Activated CD4-positive, alpha-beta T cell treated with anti-CD3 and anti-CD28 coated beads, Interleukin-2, amount 50 U/mL, for 48 hours (primary cell): Measurements from ENCODE around the gene FXYD4.

Experiments
- DNase-seq, 2 experiments: peaks; one replicate each; pipeline ENCODE4 v3.0.0-alpha.2; 2020

Gene FXYD4

DNA sequence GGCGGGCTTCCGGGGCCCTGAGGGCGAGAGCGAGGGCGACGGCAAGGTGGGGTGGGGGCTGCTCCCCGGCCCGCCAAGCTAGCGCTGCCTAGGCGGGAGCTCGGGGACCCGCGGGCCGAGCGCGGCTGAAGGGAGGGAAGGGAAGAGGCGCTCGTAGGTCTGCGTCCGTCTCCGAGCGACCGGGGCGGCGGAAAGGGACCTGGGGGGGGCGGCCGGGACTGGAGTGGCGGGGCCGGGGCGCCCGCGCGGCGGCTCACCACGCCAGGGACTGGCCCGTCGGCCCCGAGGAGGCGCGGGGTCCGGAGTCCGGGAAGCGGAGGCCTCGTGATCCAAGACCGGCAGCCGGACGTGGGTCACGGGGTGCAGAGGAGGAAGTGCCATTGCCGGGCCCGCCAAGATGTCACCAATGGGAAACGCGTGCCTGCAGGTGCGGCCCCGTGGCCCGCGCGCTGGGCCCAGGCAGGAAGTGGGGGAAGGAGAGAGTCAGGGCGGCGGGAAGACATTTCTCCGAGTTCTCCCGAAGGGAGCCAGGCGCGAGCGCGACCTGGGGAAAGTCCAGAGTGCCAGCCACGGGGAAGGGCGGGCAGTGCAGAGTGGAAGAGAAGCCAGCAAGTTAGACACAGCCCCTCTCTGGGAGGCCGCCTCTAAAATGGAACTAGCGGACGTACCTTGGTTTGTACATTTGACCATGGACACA, 25.6 kb downstream of the FXYD4 start:
- peak; percentile 86 to 90 for DNase-seq

DNA sequence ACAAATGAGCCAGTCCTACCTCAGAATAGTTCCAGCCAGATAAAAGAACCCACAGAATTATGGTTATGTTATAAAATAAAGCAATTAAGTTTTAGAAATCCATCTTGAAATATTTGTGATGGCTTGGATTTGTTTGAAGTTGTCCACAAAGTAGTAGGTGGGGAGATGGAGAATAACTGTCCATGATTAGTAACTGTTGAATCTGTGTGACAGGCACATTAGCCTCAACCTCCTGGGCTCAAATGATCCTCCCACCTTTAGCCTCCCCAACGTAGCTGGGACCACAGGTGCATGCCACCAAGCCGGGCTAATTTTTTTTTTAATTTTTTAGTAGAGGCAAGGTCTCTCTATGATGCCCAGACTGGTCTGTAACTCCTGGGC, 27.5 kb downstream of the FXYD4 start:
- no peak for DNase-seq

DNA sequence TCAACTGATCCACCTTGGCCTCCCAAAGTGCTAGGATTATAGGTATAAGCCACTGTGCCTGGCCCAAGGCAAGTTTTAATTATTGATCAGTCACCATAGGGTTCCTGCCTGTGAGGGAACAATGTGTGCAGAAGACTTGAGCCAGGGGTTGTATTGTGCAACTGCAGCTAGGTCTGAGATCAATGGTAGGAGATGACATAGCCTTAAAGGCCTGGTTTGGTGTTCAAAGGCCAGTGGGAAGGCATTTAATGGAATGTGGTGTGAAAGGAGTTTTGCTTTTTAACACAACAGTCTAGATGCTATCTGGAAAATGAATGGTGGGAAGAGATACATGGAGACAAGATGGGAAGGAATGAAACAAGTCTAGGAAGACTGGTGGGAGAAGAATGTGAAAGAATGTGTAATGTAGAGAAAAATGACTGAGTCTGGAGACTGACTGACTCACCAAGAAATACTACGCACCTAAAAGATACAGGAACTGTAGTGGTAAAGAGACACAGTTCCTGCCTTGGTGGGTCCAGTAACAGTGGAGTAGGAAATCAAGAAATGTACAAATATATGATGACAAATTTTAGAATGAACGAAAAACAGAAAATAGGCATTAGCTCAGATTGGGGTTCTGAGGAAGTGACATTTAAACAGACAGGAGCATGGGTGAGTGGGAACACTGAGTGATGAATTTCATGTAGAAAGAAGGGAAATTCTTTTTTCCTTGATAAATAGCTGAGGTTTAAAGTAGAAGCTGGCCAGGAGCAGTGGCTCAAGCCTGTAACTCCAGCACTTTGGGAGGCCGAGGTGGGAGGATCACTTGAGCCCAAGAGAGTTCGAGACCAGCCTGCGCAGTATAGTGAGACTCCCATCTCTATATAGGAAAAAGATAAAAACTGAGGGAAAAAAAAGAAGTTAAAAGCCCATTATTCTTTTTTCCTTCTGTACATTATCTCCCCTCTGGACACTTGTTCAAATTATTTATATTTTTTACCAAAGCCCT, 28.2 kb downstream of the FXYD4 start:
- DNase-seq: no peak

DNA sequence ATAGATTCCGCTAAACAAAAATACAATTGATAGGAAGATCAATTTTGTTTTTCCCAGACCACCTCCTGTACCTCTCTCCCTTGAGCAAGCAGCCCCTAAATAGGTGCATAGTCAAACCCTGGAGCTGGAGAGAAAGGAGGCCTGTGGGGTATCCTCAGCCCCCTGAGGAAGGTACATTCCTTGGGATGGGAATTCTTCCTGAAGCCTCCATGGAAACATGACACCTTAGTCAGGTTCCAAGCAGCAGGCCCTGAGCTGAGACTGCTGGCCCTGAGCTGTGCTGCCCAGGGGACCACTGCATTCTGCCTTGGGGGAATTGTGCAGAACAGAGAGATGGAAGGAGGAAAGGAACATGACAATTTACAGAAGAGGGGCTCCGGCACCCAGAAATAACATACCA, 30.2 kb downstream of the FXYD4 start:
- no peak for DNase-seq

DNA sequence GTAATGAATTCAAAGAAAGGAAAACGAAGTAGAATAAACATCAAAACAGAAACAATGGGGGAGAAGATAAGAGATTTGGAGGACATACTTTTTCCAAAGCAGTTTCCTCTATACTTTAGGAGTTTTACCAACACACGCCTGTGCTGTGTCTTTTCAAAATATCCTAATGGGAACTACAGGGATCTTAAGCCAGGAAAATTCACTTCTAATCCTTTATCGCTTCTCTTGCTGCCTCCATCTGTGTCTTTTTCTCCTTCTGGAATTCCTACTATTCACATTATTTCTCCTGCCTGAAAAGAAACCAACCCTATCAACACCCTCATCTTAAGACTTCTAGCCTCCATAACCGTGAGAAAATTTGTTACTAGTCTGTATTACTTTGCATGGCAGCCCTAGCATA, 30.7 kb downstream of the FXYD4 start:
- no peak for DNase-seq

DNA sequence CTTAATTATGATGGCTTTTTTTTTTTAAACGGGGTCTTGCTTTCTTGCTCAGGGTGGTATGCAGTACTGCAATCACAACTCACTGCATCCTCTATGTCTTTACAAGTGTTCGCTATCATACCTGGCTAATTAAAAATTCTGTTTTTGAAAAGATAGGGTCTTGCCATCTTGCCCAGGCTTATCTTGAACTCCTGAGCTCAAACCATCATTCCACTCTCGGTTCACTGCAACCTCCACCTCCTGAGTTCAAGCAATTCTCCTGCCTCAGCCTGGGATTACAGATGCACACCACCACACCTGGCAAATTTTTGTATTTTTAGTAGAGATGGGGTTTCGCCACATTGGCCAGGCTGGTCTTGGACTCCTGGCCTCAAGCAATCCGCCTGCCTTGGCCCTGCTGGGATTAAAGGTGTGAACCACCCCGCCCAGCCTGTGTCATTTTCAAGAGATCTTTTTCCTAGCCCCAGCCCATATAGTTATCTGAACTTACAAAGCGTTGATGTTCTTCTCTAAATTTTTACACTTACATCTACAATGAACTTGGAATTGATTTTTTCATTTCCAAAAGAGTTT, 31.5 kb downstream of the FXYD4 start:
- no peak for DNase-seq

DNA sequence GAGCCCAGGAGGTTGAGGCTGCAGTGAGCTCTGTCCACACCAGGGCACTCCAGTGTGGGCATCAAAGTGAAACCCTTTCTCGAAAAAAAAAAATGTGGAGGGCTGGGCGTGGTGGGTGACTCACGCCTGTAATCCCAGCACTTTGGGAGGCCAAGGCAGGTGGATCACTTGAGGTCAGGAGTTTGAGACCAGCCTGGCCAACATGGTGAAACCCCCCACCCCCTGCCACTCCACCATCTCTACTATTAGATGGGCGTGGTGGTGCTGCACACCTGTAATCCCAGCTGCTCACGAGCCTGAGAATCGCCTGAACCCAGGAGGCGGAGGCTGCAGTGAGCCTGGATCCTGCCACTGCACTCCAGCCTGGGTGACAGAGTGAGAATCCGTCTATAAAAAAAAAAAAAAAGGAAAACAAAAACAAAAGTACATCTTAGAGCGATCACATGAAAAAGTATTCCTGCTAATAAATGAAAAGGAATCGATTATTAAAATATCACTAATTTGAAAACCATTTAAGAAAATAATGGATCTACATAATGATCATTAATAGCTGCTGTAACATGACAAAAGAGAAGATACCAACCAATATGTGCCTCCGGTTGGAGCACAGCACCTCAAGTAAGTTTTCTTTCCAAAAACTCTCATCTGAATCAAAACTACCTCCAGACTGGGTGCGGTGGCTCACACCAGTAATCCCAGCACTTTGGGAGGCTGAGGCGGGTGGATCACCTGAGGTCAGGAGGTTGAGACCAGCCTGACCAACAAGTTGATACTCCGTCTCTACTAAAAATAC, 32.7 kb downstream of the FXYD4 start:
- no peak for DNase-seq

DNA sequence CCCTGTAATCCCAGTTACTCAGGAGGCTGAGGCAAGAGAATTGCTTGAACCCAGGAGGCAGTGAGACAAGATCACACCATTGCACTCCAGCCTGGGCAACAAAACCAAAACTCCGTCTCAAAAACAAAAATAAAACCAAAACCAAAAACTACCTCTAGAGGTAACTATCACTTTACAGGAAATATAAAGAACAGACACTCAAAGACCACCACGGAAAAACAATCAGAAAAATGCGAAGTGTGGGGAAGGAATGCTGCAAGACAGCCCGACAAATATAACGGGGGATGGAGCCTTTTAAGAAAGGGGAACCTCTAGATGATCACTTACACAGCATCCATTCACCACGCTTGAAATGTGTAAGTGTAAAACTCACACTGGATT, 33.3 kb downstream of the FXYD4 start:
- DNase-seq: no peak

DNA sequence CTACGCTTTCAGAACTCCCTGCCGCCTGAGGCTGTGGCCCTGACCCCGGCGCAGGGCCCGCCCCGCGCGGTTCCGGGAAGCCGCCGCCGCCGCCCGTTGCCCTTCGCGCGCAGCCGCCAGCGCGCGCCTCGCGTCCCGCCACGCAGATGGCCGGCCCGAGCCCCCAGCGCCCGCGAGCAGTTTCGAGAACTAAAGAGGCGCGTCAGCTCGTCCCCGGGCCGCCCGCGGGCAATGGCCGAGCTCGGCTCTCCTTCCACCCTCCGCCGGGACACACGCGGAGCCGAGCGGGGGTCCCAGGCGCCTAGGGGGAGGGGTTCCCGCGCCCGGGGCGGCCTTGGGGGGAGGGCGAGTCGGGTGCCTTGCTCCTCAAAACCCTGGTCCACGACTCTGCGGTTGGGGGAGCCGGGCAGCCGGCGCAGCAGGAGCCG, 35.7 kb downstream of the FXYD4 start:
- DNase-seq: peak; percentile 55 to 57

DNA sequence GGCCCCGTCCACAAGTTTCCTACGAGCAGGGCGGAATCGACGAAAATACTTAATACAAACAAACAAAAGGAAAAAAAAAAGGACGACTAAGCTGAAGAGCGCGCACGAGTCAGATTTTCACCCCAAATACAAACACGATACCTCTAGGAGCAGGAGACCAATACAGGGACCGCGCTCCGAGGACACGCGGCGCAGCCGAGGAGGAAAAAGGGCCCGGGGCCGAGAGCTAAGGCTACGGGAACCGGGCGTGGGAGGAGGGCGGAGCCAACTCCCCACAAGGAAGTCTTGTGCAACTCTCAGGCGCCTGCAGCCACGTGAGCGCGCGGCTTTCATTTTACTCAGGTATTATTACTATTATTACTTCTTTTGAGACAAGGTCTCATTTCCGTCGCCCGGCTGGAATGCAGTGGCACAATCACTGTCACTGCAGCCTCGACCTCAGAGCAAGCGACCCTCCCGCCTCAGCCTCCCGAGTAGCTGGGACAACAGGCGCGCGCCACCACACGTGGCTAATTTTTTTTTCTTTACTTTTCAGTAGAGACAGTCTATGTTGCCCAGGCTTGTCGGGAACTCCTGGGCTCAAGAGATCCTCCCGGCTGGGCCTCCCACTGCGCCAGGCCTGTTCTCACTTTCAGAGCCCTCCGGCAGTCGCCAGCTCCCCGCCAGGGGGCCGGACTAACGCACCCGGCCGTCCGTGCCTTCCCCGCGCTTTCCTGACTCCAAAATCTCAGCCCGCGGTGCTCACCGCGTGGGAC, 36.3 kb downstream of the FXYD4 start:
- DNase-seq: peak; percentile 92 to 93

DNA sequence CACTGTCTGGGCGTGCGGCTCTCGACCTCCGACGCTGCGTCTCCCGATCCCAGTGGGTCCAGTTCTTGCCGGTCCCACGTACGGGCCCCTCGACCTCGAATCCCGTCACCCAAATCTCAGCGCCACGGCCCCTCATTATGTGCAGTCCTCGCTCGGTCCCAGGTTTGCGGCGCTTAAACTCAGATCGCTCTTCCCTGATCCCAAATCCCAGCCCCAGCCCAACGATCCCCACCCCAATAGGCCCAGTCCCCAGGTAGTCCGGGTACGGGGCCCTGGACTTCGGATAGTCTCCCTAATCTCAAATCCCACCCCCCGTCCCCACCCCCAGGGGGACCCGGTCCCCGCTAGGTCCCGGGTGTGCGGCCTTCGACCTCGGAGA, 36.9 kb downstream of the FXYD4 start:
- no peak for DNase-seq

DNA sequence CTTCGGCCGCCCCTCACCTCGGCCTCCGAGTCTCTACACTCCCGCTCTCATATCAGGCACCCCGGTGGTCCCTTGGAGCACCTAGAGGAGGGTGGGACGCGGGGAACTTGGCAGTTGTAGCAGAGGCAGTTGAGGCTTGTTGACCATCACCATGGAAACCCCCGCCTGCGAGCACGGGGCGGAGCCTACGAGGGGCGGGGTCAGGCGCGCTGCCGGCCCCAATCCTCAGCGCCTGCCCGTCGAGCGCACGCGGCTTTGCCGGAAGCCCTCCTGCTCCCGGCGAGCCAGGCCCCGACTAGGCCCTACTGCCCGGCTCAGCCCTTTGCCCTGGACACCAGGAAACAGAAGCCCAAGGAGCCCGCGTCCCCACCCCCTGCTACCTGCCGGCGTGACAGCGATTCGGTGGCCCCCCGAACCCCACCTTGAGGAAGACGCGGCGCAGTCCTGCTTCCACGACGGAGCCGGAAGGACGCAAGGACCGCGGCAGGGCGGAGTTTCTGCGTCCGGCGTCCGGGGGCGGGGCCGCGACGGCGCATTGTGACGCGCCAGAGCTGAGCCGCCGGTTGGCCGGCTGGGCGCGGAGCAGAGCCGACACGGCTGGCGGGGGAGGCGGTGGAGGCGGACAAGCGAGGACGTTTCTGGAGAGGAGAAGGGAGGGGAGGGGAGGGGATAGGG, 37.4 kb downstream of the FXYD4 start, which contains the start of gene HNRNPF:
Gene HNRNPF (minus strand): TSS at position 477 of the 675 bp plus-strand sequence. CDS start 21,302 bp downstream, outside the sequence.
- peak; percentile 93 to 94 for DNase-seq

DNA sequence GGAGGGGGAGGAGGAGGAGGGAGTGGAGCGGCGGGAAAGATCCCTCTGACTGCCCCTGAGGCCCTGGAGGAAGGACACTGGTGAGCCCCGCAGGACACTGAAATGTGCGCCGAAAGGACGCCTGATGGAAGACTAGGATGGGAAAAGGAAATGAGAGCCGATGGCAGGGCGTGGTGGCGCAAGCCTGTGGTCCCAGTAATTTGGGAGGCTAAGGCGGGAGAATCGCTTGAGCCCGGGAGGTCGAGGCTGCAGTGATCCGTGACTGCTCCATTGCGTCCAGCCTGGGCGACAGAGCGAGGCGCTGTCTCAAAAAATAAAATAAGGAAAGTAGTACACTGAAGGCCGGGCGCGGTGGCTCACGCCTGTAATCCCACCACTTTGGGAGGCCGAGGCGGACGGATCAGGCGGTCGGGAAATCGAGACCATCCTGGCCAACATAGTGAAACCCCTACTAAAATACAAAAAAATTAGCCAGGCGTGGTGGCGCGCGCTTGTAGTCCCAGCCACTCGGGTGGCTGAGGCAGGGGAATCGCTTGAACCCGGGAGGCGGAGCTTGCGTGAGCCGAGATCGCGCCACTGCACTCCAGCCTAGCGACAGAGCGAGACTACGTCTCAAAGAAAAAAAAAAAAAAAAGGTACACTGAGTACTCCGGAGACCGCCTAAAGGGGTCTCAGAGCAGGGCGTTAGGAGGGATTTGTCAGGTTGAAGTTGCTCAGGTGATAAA, 38.1 kb downstream of the FXYD4 start:
- DNase-seq: peak; percentile 72 to 80

DNA sequence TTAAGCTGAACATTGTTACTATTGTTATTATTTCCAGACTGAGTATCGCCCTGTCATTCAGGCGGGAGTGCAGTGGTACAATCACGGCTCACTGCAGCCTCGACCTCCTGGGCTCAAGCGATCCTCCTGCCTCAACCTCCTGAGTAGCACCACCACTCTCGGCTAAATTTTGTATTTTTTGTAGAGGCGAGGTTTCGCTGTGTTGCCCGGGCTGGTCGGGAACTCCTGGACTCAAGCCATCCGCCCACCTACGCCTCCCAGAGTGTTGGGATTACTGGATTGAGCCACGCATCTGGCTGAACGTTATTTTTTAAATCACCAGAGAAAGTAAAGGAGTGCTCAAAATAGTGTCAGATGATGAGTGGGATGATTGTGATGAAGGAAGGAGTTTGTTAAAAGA, 38.9 kb downstream of the FXYD4 start:
- DNase-seq: no peak

DNA sequence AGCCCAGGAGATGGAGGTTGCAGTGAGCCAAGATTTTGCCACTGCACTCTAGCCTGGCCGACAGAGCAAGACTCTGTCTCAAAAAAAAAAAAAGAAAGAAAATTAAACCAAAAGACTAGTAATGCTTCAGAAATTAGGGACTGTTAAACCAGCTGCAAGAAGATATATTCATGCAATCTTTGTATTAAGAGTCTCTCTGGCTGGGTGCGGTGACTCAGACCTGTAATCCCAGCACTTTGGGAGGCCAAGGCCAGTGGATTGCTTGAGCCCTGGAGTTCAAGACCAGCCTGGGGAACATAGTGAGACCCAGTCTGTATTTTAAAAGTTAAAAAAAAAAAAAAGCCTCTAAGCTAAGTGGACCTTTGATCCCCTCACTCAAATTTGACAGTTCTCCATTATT, 40.1 kb downstream of the FXYD4 start:
- no peak for DNase-seq

DNA sequence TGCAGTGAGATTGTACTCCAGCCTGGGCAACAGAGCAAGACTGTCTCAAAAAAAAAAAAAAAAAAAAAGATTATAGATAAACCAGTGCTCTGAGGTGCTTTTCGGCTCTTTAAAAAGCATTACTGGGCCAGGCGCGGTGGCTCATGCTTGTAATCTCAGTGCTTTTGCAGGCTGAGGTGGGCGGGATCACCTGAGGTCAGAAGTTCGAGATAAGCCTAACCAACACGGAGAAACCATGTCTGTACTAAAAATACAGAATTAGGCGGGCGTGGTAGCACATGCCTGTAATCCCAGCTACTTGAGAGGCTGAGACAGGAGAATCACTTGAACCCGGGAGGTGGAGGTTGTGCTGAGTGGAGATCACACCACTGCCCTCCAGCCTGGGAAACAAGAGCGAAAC, 44.1 kb downstream of the FXYD4 start:
- no peak for DNase-seq

DNA sequence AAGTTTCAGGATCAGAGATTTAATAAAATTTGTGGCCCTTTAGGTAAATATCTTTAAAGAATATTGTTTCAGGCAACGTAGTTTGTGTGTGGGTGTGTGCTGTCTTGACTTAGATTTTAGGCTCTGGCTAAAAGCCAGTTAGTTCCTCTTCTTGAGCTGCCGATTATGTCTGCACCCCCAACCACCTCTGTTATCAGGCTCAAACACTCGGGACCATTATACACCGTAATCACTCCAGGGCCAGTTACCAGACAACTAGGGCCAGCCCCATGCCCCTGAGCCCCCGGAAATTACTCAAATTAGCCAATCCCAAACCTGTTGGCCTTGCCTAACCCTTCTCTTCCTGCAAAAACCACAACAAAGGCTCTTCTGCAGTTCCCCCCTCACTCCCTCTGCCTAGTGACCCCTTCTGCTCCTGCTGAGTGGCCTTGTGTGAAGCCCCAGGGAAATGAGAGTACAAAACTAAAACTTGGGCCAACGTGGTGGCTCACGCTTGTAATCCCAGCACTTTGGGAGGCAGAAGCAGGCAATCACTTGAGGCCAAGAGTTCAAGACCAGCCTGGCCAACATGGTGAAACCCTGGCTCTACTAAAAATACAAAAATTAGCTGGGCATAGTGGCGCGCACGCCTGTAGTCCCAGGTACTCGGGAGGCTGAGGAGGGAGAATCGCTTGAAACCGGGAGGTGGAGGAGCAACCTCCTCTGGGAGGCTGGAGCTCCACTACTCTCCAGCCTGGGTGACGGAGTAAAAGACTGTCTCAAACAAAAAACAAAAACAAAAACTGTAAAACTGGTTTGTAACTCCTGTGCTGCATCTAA, 46.7 kb downstream of the FXYD4 start:
- DNase-seq: peak; percentile 46 to 63

DNA sequence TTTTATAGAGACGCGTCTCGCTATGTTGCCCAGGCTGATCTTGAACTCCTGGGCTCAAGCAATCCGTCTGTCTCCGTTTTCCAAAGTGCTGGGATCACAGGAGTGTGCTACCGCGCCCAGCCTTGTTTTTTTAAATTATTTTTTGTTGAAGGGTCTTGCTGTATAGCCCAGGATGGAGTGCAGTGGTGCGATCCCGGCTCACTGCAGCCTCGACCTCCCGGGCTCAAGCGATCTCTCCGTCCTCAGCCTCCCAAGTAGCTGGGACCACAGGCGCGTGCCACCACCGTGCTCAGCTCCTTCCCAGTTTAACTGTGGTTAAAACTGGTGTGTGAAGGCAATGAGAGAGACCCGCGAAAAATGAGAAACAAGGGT, 48.5 kb downstream of the FXYD4 start:
- no peak for DNase-seq

DNA sequence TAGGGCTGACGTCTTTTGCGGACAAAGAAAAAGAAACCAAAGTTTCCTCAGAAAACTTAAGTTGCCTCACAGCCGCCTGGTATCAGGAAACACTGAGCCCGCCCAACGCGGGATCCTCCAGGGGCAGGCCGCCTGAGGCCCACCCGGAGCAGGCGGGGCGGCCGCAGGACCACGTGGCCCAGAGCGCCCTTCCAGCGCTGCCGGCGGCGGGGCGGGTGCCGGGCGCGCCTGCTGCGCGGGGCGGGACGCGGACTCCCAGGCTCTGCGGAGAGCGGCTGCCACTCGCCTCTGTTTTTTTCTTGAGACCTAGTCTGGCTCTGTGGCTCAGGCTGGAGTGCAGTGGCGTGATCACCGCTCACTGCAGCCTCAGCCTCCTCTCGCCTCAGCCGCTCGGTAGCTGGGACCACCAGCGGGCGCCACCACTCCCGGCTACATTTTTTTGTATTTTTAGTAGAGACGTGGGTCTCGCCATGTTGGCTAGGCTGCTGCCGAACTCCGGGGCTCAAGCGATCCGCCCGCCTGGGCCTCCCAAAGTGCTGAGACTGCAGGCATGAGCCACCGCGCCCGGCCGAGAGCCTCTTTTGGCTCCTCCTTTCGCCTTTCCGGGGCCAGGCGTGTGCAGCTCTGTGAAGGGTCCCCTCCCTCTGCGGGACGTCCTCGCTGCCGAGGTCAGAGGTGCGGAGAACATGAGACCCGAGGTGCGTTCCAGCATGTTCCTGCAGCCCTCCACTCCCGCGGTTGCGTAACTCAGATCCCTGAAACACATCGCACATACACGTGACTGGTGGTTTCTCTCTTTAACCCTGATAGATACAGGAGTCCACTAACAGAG, 49.1 kb downstream of the FXYD4 start:
- DNase-seq: peak; percentile 82 to 86
